GM18505 (cell line): Measurements from ENCODE around the gene EEFSEC.

Source experiments
- ATAC-seq: cut with Tn5 transposase; IDR thresholded peaks from one replicate; pipeline ENCODE4 v1.9.1; 2021; ENCODE audit not compliant: unreplicated experiment
- POLR2A ChIP-seq: IDR thresholded peaks from 4 replicates; pipeline ENCODE4 v1.6.1; 2011; ENCODE audit warnings: borderline replicate concordance; ENCODE audit not compliant: insufficient read depth, insufficient read length; ENCODE audit errors: extremely low read depth

EEFSEC gene

GRCh38 chr3:128330214-128330842 is 177.0 kb downstream of the EEFSEC start:
- TF ChIP-seq POLR2A, result no peak
- no peak for ATAC-seq

- ATAC-seq, result no peak
- TF ChIP-seq POLR2A, result no peak
Observed at GRCh38 chr3:128334086-128334645, 180.9 kb downstream of the EEFSEC start.

GRCh38 chr3:128334766-128335165 is 181.5 kb downstream of the EEFSEC start:
- no peak for TF ChIP-seq POLR2A
- ATAC-seq, result no peak

- ATAC-seq, result no peak
- TF ChIP-seq POLR2A, result no peak
Observed at GRCh38 chr3:128335621-128336296, 182.5 kb downstream of the EEFSEC start.

- TF ChIP-seq POLR2A, result no peak
- ATAC-seq, result no peak
Observed at GRCh38 chr3:128336337-128337156, 183.3 kb downstream of the EEFSEC start.

- no peak for ATAC-seq
- no peak for TF ChIP-seq POLR2A
Observed at GRCh38 chr3:128337305-128337704, 184.0 kb downstream of the EEFSEC start.

GRCh38 chr3:128338536-128339330 is 185.5 kb downstream of the EEFSEC start:
- no peak for ATAC-seq
- TF ChIP-seq POLR2A, result no peak

- ATAC-seq, result no peak
Observed at GRCh38 chr3:128339491-128340012, 186.3 kb downstream of the EEFSEC start.

GRCh38 chr3:128340198-128340903 is 187.1 kb downstream of the EEFSEC start:
- no peak for TF ChIP-seq POLR2A
- no peak for ATAC-seq

More at GRCh38 chr3:128339491-128340012, 186.3 kb downstream of the EEFSEC start:
- no peak for TF ChIP-seq POLR2A

- no peak for ATAC-seq
- no peak for TF ChIP-seq POLR2A
Observed at GRCh38 chr3:128340904-128341555, 187.7 kb downstream of the EEFSEC start.

GRCh38 chr3:128341659-128342395 is 188.5 kb downstream of the EEFSEC start:
- TF ChIP-seq POLR2A, result no peak
- no peak for ATAC-seq
